Prostate gland (tissue), 2 donors: ENCODE results near the gene LSAMP. TPM values are rescaled to one million over a fixed set of nuclear protein-coding genes. Genes with fewer than 3 reads are reported as not detected.

Experiments
- DNase-seq: peaks from one replicate; pipeline ENCODE4 v3.0.0-alpha.2; 2019; ENCODE audit warnings: low spot score
- H3K27ac ChIP-seq, 2 donors: fragments of 200-600 bp; sonication (generic); 2 replicates each; pipeline ENCODE4 v1.5.1; 2017 to 2019
- H3K27me3 ChIP-seq: fragments of 200-600 bp; sonication (generic); replicated peaks from 2 replicates; pipeline ENCODE4 v1.5.1; 2019; ENCODE audit not compliant: insufficient read depth
- H3K36me3 ChIP-seq, 2 donors: fragments of 200-600 bp; sonication (generic); 1 replicate in 1 of 2; 2 replicates in 1 of 2; pipeline versions ENCODE4 v1.5.1 to v1.8.1; 2017 to 2019
- H3K4me1 ChIP-seq: fragments of 200-600 bp; sonication (generic); replicated peaks from 2 replicates; pipeline ENCODE4 v1.5.1; 2019
- H3K4me3 ChIP-seq, 2 donors: fragments of 200-600 bp; sonication (generic); 2 replicates each; pipeline ENCODE4 v1.5.1; 2017 to 2019
- H3K9me3 ChIP-seq: fragments of 200-600 bp; sonication (generic); 2 replicates; pipeline ENCODE4 v1.5.1; 2017
- POLR2A ChIP-seq: fragments of 450-650 bp; IDR thresholded peaks from one replicate; pipeline ENCODE4 v1.6.1; 2016; ENCODE audit warnings: antibody characterized with exemption, mild to moderate bottlenecking
- POLR2AphosphoS5 ChIP-seq: sonication (generic); formaldehyde crosslinking; IDR thresholded peaks from one replicate; pipeline ENCODE4 v1.6.1; 2017; ENCODE audit warnings: antibody characterized with exemption
- WGBS: methylation state at CpG from one replicate; pipeline ENCODE4 v1.1.5; 2018; 5-methylcytosine and 5-hydroxymethylcytosine counted together
- intact Hi-C: fragments of 100-400 bp; cut with DNase I; formaldehyde crosslinking; loops from one replicate; pipeline ENCODE4 v1.14.2; 2022
- total RNA-seq, 2 donors: library from RNA; depleted of rRNA; stranded (reverse); fragments of >200 nt; gene quantifications; one replicate each; pipeline ENCODE4 v1.1.0, GENCODE V29; 2016
- TF ChIP-seq, protein P1 (sequence below), 4 experiments: fragments of 200-600 bp in 2 of 4; fragments of 450-650 bp in 2 of 4; sonication (generic) in 2 of 4; IDR thresholded peaks; 1 replicate in 3 of 4; 2 replicates in 1 of 4; pipeline ENCODE4 v1.5.1; 2016 to 2019; ENCODE audit warnings: antibody characterized with exemption in 4 of 4, mild to moderate bottlenecking in 2 of 4, moderate library complexity in 2 of 4

The LSAMP gene
- total RNA-seq, 2 donors from 2014 or later: 15.4 to 38.0 TPM

- intact Hi-C loops: no loop called here
- TF ChIP-seq POLR2A (no peak), POLR2AphosphoS5 (no peak)
- TF ChIP-seq, protein P1, sequence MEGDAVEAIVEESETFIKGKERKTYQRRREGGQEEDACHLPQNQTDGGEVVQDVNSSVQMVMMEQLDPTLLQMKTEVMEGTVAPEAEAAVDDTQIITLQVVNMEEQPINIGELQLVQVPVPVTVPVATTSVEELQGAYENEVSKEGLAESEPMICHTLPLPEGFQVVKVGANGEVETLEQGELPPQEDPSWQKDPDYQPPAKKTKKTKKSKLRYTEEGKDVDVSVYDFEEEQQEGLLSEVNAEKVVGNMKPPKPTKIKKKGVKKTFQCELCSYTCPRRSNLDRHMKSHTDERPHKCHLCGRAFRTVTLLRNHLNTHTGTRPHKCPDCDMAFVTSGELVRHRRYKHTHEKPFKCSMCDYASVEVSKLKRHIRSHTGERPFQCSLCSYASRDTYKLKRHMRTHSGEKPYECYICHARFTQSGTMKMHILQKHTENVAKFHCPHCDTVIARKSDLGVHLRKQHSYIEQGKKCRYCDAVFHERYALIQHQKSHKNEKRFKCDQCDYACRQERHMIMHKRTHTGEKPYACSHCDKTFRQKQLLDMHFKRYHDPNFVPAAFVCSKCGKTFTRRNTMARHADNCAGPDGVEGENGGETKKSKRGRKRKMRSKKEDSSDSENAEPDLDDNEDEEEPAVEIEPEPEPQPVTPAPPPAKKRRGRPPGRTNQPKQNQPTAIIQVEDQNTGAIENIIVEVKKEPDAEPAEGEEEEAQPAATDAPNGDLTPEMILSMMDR (IDR thresholded peaks at IDR 0.05): no peak
- Histone ChIP-seq H3K4me3 (no peak overlapping the region), H3K9me3 (no peaks in the 10 kb centered on the region), H3K4me1 (no peaks in the 10 kb centered on the region), H3K27me3 (no peaks in the 10 kb centered on the region), H3K36me3 (no peaks in the 10 kb centered on the region), H3K27ac (no peak overlapping the region)
- 84% methylated on average over 1 of the region's 1 CpG for WGBS
- DNase-seq: no peak
Observed at GRCh38 chr3:116028157-116028556, 417.1 kb downstream of the LSAMP start.

GRCh38 chr3:116020989-116021388 lies 424.3 kb downstream of the LSAMP start:
- 92% methylated on average over 1 of the region's 1 CpG for WGBS
- H3K36me3 ChIP-seq: no peaks in the 10 kb centered on the region
- no peaks in the 10 kb centered on the region for H3K9me3 ChIP-seq

GRCh38 chr3:116020495-116020894 lies 424.8 kb downstream of the LSAMP start:
- TF ChIP-seq POLR2AphosphoS5 (no peak), POLR2A (no peak)
- TF ChIP-seq, protein P1 (IDR thresholded peaks at IDR 0.05): no peak

More at GRCh38 chr3:116020989-116021388, 424.3 kb downstream of the LSAMP start:
- Histone ChIP-seq H3K4me1 (no peaks in the 10 kb centered on the region), H3K4me3 (no peak overlapping the region), H3K27ac (no peak overlapping the region), H3K27me3 (no peaks in the 10 kb centered on the region)
- intact Hi-C loops: no loop called here
- no peak for DNase-seq
- TF ChIP-seq, protein P1 (IDR thresholded peaks at IDR 0.05): no peak
- no peak for TF ChIP-seq POLR2A
- TF ChIP-seq POLR2AphosphoS5: no peak

DNA sequence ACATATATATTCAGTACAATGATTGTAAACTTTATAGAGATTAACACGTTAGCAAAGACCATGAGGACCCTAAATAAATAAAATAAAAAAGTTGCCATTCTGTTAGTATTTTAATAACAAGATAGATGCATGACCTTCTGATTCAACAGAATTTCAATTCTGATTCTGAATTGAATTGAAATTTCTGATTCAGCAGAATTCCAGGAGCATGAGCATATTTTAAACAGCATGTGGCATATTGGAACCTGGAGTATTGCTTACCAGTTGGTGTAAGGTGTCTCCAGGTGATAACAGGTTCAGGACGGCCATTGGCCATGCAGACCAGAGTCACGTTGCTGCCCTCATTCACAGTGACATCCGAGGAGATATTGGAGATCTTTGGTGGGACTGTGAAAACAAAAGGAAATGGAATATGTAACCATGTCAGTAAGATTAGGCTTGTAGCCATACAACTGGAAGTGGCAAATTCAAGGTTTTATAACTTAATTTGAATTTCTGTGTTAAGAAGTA lies 426.0 kb downstream of the LSAMP start:
- 83% methylated on average over 4 of the region's 4 CpGs for WGBS
- no peaks in the 10 kb centered on the region for H3K9me3 ChIP-seq
- no peaks in the 10 kb centered on the region for H3K27me3 ChIP-seq
- TF ChIP-seq, protein P1 (IDR thresholded peaks at IDR 0.05): no peak
- TF ChIP-seq POLR2A: no peak
- TF ChIP-seq POLR2AphosphoS5: no peak
- DNase-seq: no peak
- H3K27ac ChIP-seq: no peak overlapping the region
- no peaks in the 10 kb centered on the region for H3K36me3 ChIP-seq
- H3K4me3 ChIP-seq: no peak overlapping the region
- no peaks in the 10 kb centered on the region for H3K4me1 ChIP-seq
- intact Hi-C loops: no loop called here

More at GRCh38 chr3:116020495-116020894, 424.8 kb downstream of the LSAMP start:
- Histone ChIP-seq H3K4me3 (no peak overlapping the region), H3K9me3 (no peaks in the 10 kb centered on the region), H3K27me3 (no peaks in the 10 kb centered on the region), H3K36me3 (no peaks in the 10 kb centered on the region), H3K27ac (no peak overlapping the region), H3K4me1 (no peaks in the 10 kb centered on the region)
- intact Hi-C loops: no loop called here
- WGBS: 71% methylated on average over 4 of the region's 4 CpGs
- no peak for DNase-seq

DNA sequence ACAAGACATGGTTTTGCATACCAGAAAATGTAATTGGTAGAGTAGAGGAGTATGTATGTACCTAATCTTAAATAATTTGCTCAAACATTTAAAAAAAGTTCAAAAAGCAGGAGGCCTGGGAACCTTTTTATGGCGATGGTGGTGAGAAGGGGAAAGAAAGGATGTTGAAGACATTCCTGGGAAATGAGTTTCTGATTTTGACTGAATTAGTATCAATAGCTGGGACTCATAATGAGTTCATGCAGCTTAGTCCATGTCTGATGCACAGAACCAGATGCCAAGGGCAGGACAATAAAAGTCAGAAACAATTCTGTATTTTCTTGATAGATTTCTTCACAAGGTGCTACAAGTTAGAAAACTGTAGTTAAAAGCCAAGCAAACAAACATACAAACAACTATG lies 426.6 kb downstream of the LSAMP start:
- Histone ChIP-seq H3K4me3 (no peak overlapping the region), H3K27me3 (no peaks in the 10 kb centered on the region), H3K27ac (no peak overlapping the region), H3K9me3 (no peaks in the 10 kb centered on the region), H3K36me3 (no peaks in the 10 kb centered on the region), H3K4me1 (no peaks in the 10 kb centered on the region)
- intact Hi-C loops: no loop called here
- 89% methylated on average over 1 of the region's 1 CpG for WGBS
- no peak for DNase-seq
- no peak for TF ChIP-seq POLR2AphosphoS5
- TF ChIP-seq POLR2A: no peak
- TF ChIP-seq, protein P1 (IDR thresholded peaks at IDR 0.05): no peak
